ENCODE measurements around the gene CHORDC1.
A peak's percentile ranks its signal among the peaks of the same experiment; 100 is the strongest.
"Not testable (repeated sequence)": the region's sequence is repeated elsewhere in the genome, so short reads cannot be mapped to it uniquely, and the experiment has no call there.

Gene CHORDC1

DNA sequence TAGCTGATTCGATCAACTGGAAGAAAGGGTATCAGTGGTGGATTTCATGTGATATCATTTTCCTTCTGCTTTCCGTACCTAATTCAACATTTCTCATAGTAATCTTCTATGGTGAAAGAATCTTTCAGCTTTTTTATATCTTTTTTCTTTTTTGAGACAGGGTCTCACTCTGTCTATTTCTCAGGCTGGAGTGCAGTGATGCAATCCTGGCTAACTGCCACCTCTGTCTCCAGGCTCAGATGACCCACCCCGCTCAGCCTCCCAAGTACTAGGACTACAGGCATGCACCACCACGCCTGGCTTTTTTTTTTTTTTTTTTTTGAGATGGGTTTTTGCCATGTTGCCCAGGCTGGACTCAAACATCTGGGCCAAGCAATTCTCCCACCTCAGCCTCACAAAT lies 18.6 kb upstream of the CHORDC1 start:
- Histone ChIP-seq H3K36me3 (ENCODE audit: insufficient read depth, low read length) (no peaks in the 10 kb centered on the region), H2AFZ (ENCODE audit: low read length, unreplicated experiment) (no peak overlapping the region), H3K4me1 (ENCODE audit: control insufficient read depth, insufficient read depth, low read length, unreplicated experiment) (no peaks in the 10 kb centered on the region), H3K27ac (ENCODE audit: low read depth, low read length) (no peak overlapping the region), H3K27me3 (ENCODE audit: insufficient read depth, low read length) (peaks cover 30% of the 10 kb centered on the region), H3K79me2 (ENCODE audit: control insufficient read depth, insufficient read depth, low read length, unreplicated experiment) (no peaks in the 10 kb centered on the region), H3K4me3 (ENCODE audit: low read depth, low read length) (no peak overlapping the region)

DNA sequence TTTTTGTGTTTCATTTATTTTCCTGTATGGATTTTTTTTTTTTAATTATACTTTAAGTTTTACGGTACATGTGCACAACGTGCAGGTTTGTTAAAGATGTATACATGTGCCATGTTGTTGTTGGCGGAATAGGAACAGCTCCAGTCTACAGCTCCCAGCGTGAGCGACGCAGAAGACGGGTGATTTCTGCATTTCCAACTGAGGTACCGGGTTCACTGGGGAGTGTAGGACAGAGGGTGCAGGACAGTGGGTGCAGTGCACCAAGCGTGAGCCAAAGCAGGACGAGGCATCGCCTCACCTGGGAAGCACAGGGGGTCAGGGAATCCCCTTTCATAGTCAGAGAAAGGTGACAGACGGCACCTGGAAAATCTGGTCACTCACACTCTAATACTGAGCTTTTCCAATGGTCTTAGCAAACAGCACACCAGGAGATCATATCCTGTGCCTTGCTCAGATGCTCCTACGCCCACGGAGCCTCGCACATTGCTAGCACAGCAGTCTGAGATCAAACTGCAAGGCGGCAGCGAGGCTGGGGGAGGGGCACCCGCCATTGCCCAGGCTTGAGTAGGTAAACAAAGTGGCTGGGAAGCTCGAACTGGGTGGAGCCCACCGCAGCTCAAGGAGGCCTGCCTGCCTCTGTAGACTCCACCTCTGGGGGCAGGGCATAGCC lies 17.3 kb upstream of the CHORDC1 start:
- H3K36me3 ChIP-seq (ENCODE audit: insufficient read depth, low read length); H3K4me3 ChIP-seq (ENCODE audit: low read depth, low read length); H2AFZ ChIP-seq (ENCODE audit: low read length, unreplicated experiment): not testable (repeated sequence)

DNA sequence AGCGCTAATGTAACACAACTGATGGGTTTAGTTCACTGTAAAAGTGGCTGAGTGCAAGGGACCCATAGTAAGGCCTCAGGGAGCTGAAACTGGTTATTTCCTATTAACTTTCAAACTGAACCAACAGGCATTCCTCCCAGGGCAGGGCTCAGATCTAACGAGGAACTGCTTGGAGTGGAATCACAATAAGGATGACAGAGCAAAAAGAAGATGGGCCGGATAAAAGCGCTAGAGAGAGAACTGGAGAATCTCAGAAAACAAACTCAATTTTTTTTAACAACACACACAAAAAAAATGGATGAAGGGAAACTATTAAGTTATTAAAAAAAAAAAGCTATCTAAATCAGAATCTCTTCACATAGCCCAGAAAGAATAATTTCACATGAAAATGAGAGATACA lies 14.2 kb upstream of the CHORDC1 start:
- peaks cover 49% of the 10 kb centered on the region for H3K27me3 ChIP-seq (ENCODE audit: insufficient read depth, low read length)
- no peak overlapping the region for H3K4me3 ChIP-seq (ENCODE audit: low read depth, low read length)
- no peaks in the 10 kb centered on the region for H3K36me3 ChIP-seq (ENCODE audit: insufficient read depth, low read length)
- no peaks in the 10 kb centered on the region for H3K79me2 ChIP-seq (ENCODE audit: control insufficient read depth, insufficient read depth, low read length, unreplicated experiment)
- H2AFZ ChIP-seq (ENCODE audit: low read length, unreplicated experiment), result no peak overlapping the region
- no peak overlapping the region for H3K27ac ChIP-seq (ENCODE audit: low read depth, low read length)
- H3K4me1 ChIP-seq (ENCODE audit: control insufficient read depth, insufficient read depth, low read length, unreplicated experiment), result no peaks in the 10 kb centered on the region

More for the DNA sequence above, 17.3 kb upstream of the CHORDC1 start:
- peaks cover 43% of the 10 kb centered on the region for H3K27me3 ChIP-seq (ENCODE audit: insufficient read depth, low read length)
- not testable (repeated sequence) for H3K27ac ChIP-seq (ENCODE audit: low read depth, low read length); H3K4me1 ChIP-seq (ENCODE audit: control insufficient read depth, insufficient read depth, low read length, unreplicated experiment); H3K79me2 ChIP-seq (ENCODE audit: control insufficient read depth, insufficient read depth, low read length, unreplicated experiment)

DNA sequence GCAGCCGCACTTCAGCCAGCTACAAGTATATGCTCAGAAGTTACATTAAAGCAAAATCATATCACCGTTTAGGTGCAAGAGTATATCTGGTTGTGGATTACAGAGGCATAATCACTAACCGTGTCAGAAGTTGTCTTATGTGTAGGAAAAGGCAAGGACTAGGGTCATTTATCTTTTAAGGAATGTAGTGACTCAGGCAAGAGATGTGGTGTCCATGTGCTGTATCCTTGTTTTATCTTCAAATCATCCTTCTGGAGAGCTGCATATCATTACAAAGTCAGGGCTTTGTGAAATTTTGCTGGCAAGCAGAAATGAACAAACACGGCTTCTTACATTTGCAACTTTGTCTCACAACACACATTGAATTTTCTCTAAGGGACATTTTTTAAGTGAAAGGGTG lies 12.7 kb upstream of the CHORDC1 start:
- Histone ChIP-seq H3K27me3 (ENCODE audit: insufficient read depth, low read length) (peaks cover 64% of the 10 kb centered on the region), H3K4me1 (ENCODE audit: control insufficient read depth, insufficient read depth, low read length, unreplicated experiment) (no peaks in the 10 kb centered on the region), H2AFZ (ENCODE audit: low read length, unreplicated experiment) (no peak overlapping the region)

DNA sequence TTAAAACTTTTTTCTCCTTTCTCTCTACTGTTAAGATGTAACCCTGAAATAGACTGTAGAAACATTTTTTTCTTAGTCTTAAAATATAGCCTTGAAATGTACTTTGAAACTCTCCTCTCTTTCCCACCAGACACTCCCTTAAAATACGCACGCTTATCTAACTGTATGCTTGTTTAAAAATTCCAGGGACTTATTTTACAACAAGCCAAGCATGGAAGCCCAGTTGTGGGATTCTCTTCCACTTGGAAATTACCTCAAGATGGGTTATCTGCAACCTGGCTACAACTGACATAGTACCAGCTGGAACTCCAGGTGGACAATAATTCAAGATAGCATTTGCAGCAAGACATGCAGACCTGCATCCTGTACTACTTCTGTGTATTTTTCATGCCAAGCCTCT lies 12.1 kb upstream of the CHORDC1 start:
- Histone ChIP-seq H3K4me3 (ENCODE audit: low read depth, low read length) (no peak overlapping the region), H2AFZ (ENCODE audit: low read length, unreplicated experiment) (no peak overlapping the region), H3K36me3 (ENCODE audit: insufficient read depth, low read length) (no peaks in the 10 kb centered on the region), H3K4me1 (ENCODE audit: control insufficient read depth, insufficient read depth, low read length, unreplicated experiment) (no peaks in the 10 kb centered on the region), H3K27me3 (ENCODE audit: insufficient read depth, low read length) (peaks cover 64% of the 10 kb centered on the region), H3K27ac (ENCODE audit: low read depth, low read length) (no peak overlapping the region), H3K79me2 (ENCODE audit: control insufficient read depth, insufficient read depth, low read length, unreplicated experiment) (no peaks in the 10 kb centered on the region)

More for the DNA sequence above, 12.7 kb upstream of the CHORDC1 start:
- Histone ChIP-seq H3K27ac (ENCODE audit: low read depth, low read length) (no peak overlapping the region), H3K36me3 (ENCODE audit: insufficient read depth, low read length) (no peaks in the 10 kb centered on the region), H3K4me3 (ENCODE audit: low read depth, low read length) (no peak overlapping the region), H3K79me2 (ENCODE audit: control insufficient read depth, insufficient read depth, low read length, unreplicated experiment) (no peaks in the 10 kb centered on the region)

DNA sequence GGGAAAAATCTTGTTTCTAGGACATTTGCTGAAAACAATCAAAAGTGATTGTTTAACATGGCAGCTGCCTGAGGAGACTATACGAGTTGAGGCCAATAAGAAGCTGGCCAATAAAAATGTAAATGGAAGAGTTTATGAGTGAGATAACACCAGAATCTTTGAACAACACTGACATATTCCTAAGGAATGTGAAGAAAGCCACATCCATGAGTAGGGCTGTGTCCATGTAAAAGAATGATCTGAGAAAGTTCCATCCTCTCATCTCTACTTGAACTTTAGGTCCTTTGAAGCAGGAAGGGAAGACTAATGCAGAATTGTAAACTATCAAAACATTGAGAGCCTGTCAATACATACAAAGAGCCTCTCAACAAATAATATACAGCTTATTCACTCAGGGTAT lies 6.9 kb upstream of the CHORDC1 start:
- Histone ChIP-seq H3K27me3 (ENCODE audit: insufficient read depth, low read length) (peaks cover 41% of the 10 kb centered on the region), H3K4me3 (ENCODE audit: low read depth, low read length) (no peak overlapping the region), H3K79me2 (ENCODE audit: control insufficient read depth, insufficient read depth, low read length, unreplicated experiment) (no peaks in the 10 kb centered on the region), H3K36me3 (ENCODE audit: insufficient read depth, low read length) (no peaks in the 10 kb centered on the region), H3K27ac (ENCODE audit: low read depth, low read length) (no peak overlapping the region), H2AFZ (ENCODE audit: low read length, unreplicated experiment) (no peak overlapping the region), H3K4me1 (ENCODE audit: control insufficient read depth, insufficient read depth, low read length, unreplicated experiment) (no peaks in the 10 kb centered on the region)

DNA sequence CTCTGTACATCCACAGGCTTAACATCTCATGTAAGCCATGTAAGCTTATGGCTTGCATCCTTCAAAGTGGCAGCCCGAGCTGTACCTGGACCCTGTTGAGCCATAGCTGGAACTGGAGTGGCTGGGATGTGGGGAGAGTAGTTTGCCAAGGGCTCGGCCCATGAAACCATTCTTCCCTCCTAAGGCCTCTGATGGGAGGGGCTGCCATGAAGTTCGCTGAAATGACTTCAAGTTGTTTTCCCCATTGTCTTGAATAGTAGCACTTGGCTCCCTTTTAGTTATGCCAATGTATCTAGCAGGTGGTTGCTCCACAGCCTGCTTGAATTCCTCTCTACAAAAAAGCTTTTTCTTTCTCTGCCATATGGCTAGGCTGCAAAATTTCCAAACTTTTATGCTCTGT lies 5.2 kb upstream of the CHORDC1 start:
- Histone ChIP-seq H2AFZ (ENCODE audit: low read length, unreplicated experiment) (no peak overlapping the region), H3K4me3 (ENCODE audit: low read depth, low read length) (no peak overlapping the region), H3K27ac (ENCODE audit: low read depth, low read length) (no peak overlapping the region), H3K27me3 (ENCODE audit: insufficient read depth, low read length) (peaks cover 30% of the 10 kb centered on the region), H3K79me2 (ENCODE audit: control insufficient read depth, insufficient read depth, low read length, unreplicated experiment) (no peaks in the 10 kb centered on the region), H3K36me3 (ENCODE audit: insufficient read depth, low read length) (no peaks in the 10 kb centered on the region), H3K4me1 (ENCODE audit: control insufficient read depth, insufficient read depth, low read length, unreplicated experiment) (no peaks in the 10 kb centered on the region)

DNA sequence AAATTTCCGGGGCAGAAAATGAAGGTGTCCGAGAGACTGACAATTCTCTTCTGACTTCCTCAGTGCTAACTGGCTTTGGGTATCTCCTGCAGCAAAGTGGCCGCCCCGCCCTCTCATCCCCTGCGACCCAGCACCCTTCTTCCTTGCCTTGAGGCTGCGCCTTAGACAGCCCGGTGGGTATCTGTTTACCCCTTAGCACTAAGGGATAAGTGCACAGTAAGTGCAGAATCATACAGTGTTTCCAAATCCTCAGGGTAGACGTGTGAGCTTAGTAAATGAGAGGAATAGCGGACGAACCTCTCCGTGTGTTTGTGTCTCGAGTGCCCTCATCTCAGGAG lies 368 bp upstream of the CHORDC1 start:
- Histone ChIP-seq H3K36me3 (ENCODE audit: insufficient read depth, low read length) (no peaks in the 10 kb centered on the region), H2AFZ (ENCODE audit: low read length, unreplicated experiment) (peak overlapping the region; percentile 91), H3K27me3 (ENCODE audit: insufficient read depth, low read length) (no peaks in the 10 kb centered on the region), H3K79me2 (ENCODE audit: control insufficient read depth, insufficient read depth, low read length, unreplicated experiment) (peaks cover 45% of the 10 kb centered on the region), H3K27ac (ENCODE audit: low read depth, low read length) (peak overlapping the region; percentile 62; the same call in 1 of the 2 replicates), H3K4me1 (ENCODE audit: control insufficient read depth, insufficient read depth, low read length, unreplicated experiment) (peaks cover 20% of the 10 kb centered on the region), H3K4me3 (ENCODE audit: low read depth, low read length) (peak overlapping the region; percentile 96)

DNA sequence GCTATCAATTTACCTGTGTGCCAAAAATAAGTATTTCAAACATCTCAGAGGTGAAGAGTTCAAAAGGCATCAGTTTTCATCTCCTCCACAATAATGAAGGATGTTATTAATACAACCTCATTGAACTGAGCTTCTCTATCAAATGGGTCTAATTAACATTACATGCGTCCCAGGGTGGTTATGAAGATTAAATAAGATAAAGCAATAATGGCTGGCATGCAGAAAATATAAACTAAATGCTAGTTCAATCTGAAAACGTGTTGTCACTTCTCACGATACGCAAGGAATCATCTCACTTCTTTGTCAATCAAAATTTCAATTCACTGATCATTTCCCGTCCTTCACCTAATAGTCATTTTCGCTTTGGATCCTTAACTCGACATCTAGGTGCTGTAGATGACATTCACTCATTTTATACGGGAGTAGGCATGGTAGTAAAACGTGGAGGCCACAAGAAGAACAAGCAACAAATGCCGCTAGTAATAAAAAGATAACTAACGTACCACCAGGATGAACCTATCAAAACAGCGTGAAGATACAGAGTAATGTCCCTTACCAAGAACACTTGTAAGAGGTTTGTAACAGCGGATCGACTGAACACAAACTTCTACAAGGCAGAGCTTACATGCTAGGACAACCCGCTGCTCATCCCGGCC lies 918 bp downstream of the CHORDC1 start:
- no peaks in the 10 kb centered on the region for H3K36me3 ChIP-seq (ENCODE audit: insufficient read depth, low read length)
- H3K4me3 ChIP-seq (ENCODE audit: low read depth, low read length), result peak overlapping the region; percentile 96
- H3K27me3 ChIP-seq (ENCODE audit: insufficient read depth, low read length), result no peaks in the 10 kb centered on the region
- H2AFZ ChIP-seq (ENCODE audit: low read length, unreplicated experiment), result peak overlapping the region; percentile 91
- H3K27ac ChIP-seq (ENCODE audit: low read depth, low read length), result peak overlapping the region; percentile 62; the same call in 1 of the 2 replicates
- H3K79me2 ChIP-seq (ENCODE audit: control insufficient read depth, insufficient read depth, low read length, unreplicated experiment), result peaks cover 56% of the 10 kb centered on the region
- peaks cover 20% of the 10 kb centered on the region for H3K4me1 ChIP-seq (ENCODE audit: control insufficient read depth, insufficient read depth, low read length, unreplicated experiment)

DNA sequence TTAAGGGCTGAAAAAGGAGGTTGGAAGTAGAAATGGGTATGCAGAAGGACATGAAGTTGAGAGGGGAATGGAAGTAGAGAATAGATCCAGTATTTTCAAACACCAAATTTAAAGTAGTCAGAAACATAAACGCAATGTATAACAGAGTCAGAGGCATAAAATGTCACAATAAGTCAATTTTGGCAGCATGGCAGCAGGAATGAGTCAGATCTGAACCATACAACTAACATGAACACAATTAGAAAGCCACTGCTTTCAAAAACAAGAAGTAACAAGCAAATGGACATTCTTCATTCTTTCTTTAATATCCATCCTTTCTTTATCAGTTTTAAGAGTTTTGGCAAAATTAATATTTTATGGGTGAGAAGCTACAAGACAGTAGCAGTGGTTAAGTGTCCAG lies 2.5 kb downstream of the CHORDC1 start:
- Histone ChIP-seq H3K4me1 (ENCODE audit: control insufficient read depth, insufficient read depth, low read length, unreplicated experiment) (peaks cover 20% of the 10 kb centered on the region), H3K36me3 (ENCODE audit: insufficient read depth, low read length) (no peaks in the 10 kb centered on the region), H3K79me2 (ENCODE audit: control insufficient read depth, insufficient read depth, low read length, unreplicated experiment) (peaks cover 69% of the 10 kb centered on the region), H3K27ac (ENCODE audit: low read depth, low read length) (peak overlapping the region; percentile 33; the same call in 1 of the 2 replicates), H2AFZ (ENCODE audit: low read length, unreplicated experiment) (no peak overlapping the region), H3K27me3 (ENCODE audit: insufficient read depth, low read length) (no peaks in the 10 kb centered on the region), H3K4me3 (ENCODE audit: low read depth, low read length) (peak overlapping the region; percentile 96)

DNA sequence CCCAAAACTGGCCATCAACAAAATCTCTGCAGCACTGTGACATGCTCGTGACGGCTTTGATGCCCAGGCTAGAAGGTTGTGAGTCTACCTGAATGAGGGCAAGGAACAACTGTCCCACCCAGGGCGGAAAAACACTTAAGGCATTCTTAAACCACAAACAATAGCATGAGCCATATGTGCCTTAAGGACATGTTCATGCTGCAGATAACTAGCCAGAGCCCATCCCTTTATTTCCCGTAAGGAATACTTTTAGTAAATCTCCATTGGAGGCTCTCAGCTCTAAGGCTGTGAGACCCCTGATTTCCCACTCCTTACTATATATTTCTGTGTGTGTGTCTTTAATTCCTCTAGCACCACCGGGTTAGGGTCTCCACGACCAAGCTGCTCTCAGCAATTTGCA lies 3.4 kb downstream of the CHORDC1 start:
- H2AFZ ChIP-seq (ENCODE audit: low read length, unreplicated experiment), result no peak overlapping the region
- no peaks in the 10 kb centered on the region for H3K27me3 ChIP-seq (ENCODE audit: insufficient read depth, low read length)
- H3K79me2 ChIP-seq (ENCODE audit: control insufficient read depth, insufficient read depth, low read length, unreplicated experiment), result peaks cover 78% of the 10 kb centered on the region
- H3K4me1 ChIP-seq (ENCODE audit: control insufficient read depth, insufficient read depth, low read length, unreplicated experiment), result peaks cover 20% of the 10 kb centered on the region
- peaks cover 7% of the 10 kb centered on the region; the same call in 1 of the 2 replicates for H3K36me3 ChIP-seq (ENCODE audit: insufficient read depth, low read length)
- no peak overlapping the region for H3K4me3 ChIP-seq (ENCODE audit: low read depth, low read length)
- no peak overlapping the region for H3K27ac ChIP-seq (ENCODE audit: low read depth, low read length)

Data from ACC112 (cell line).